GM10266 (cell line): ENCODE data around the gene APOL2.
A peak's percentile ranks its signal among the peaks of the same experiment; 100 is the strongest.

Source experiments
- DNase-seq: peaks from one replicate; pipeline ENCODE4 v3.0.0; 2012; ENCODE audit errors: extremely low spot score
- CTCF ChIP-seq: IDR thresholded peaks from 2 replicates; pipeline ENCODE4 v1.5.1; 2012; ENCODE audit warnings: mild to moderate bottlenecking, low read depth; ENCODE audit not compliant: control insufficient read depth, insufficient read depth; ENCODE audit errors: missing control alignments

APOL2 gene

GRCh38 chr22:36199001-36199551 is 40.3 kb downstream of the APOL2 start:
- TF ChIP-seq CTCF, result no peak

DNA sequence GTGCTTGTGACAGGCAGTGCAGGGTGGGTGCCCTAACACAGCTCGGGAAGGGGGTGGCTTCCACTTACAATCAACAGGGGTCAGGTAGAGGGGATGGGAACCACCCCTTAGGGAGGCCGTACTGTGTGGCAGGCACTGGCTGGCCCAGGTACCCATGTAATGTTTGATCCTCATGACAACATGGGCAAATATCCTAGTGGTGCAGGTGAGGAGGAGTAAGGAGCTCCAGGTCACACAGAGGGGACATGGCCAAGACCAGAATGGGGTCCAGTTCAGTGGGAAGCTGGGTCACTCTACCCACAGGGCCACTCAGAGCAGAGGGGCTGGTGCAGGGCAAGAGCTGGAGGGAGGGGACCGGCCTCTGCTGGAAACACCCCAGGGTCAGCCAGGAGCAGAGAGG is 40.8 kb downstream of the APOL2 start:
- DNase-seq, result no peak
- TF ChIP-seq CTCF, result no peak

More at GRCh38 chr22:36199001-36199551, 40.3 kb downstream of the APOL2 start:
- DNase-seq, result no peak

- DNase-seq, result peak; percentile 12
- no peak for TF ChIP-seq CTCF
Measured at GRCh38 chr22:36197514-36198146, 41.7 kb downstream of the APOL2 start.

GRCh38 chr22:36197065-36197440 is 42.3 kb downstream of the APOL2 start:
- no peak for DNase-seq
- TF ChIP-seq CTCF, result no peak

- DNase-seq, result no peak
- TF ChIP-seq CTCF, result no peak
Measured at GRCh38 chr22:36196254-36197064, 42.9 kb downstream of the APOL2 start.

- peak; percentile 34 for DNase-seq
- peak; percentile 62 for TF ChIP-seq CTCF
Measured at GRCh38 chr22:36194971-36195370, 44.4 kb downstream of the APOL2 start.

DNA sequence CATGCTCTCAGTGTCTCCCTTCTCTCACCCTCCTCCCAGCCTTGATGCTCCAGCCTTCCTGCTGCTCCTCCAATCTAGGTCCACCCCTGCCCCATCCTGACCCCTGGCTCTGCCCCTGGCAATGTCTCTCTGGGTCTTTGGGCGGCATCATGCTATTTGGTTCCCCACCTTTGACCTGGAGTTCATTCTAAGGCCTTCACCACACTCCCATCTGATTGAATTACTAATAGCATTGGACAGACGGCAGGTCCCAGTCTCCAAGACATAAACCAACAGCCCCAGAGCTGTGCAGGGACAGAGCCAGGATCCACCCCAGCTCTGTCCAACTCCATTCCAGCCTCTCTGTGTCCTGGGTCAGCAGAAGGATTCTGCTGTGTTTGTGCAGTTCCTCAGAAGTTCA is 44.9 kb downstream of the APOL2 start:
- no peak for DNase-seq
- no peak for TF ChIP-seq CTCF
